ENCODE data around the gene LMAN2.
A peak's percentile ranks its signal among the peaks of the same experiment; 100 is the strongest.

LMAN2 gene

GRCh38 chr5:177325868-177326381, 25.5 kb downstream of the LMAN2 start:
- DNase-seq (ENCODE audit: low read depth) = no peak

DNA sequence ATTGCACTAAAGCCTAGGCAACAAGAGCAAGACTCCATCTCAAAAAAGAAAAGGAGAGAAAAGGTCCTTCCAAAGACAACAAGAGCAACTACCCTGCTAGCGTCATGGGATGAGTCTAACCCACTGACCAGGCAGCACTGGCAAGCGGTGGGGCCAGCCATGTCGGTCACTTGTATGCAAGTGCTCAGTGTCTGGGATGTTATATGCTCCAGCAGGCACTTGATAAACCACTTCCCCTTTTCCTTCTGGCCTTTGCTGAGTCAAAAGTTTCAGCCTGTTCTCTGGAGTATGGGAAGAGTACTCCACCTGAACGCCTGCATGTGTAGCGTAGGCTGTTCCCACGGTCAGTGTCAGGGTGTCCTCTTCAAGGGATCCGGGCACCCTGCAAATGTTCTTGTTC, 30.6 kb downstream of the LMAN2 start:
- no peak for DNase-seq (ENCODE audit: low read depth)

DNA sequence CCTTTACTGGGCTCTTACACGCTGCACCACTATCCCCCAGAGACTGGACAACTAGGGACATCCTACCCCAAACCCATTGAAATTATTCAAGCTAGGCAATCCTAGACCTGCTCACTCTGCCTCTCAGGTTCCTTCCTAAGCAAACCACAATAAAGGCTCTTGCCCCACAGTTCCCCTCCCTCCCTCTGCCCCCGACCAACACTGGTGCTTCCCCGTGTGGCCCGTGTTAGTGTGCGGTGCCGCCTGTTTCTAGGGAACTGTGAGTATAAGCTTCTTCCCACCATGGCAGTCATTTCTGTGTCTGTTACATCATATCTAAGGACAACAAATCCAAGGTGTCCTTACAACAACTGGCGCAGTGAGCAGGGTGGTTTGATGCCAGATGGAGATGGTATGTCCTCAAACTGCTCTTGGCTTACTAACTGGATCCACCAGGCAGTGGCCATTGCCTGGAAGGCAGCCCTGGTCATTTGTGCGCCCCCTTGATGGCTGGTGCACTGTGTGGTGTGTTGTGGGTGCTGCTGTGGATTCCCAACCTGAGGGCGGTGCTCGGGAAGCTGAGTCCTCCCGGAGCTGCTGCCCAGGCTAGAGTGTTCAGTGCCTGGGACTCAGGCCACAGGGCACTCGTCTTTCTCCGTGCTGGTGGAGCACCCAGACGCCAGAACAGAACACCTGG, 31.4 kb downstream of the LMAN2 start:
- DNase-seq (ENCODE audit: low read depth) = no peak

GRCh38 chr5:177317959-177318377, 33.5 kb downstream of the LMAN2 start:
- peak; percentile 58 for DNase-seq (ENCODE audit: low read depth)

GRCh38 chr5:177316005-177316404, 35.5 kb downstream of the LMAN2 start:
- no peak for DNase-seq (ENCODE audit: low read depth)

DNA sequence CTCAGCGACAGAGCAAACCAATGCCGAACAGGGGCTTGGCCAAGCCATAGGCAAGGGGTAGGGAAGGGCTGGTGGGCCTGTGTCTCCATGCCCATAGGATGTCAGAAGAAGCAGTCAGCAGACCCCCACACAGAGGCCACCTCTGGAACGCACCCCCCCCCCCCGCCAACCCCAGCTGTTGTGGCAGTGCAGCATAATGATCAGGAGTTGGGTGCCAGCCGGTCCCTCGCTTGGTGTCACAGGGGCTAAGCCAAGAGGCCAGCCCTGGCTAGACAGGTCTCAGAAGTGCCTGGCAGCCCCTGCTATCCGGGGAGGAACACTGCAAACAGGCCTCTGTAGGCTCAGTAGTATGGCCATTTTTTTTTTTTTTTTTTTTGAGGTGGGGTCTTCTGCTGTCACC, 36.1 kb downstream of the LMAN2 start:
- no peak for DNase-seq (ENCODE audit: low read depth)

DNA sequence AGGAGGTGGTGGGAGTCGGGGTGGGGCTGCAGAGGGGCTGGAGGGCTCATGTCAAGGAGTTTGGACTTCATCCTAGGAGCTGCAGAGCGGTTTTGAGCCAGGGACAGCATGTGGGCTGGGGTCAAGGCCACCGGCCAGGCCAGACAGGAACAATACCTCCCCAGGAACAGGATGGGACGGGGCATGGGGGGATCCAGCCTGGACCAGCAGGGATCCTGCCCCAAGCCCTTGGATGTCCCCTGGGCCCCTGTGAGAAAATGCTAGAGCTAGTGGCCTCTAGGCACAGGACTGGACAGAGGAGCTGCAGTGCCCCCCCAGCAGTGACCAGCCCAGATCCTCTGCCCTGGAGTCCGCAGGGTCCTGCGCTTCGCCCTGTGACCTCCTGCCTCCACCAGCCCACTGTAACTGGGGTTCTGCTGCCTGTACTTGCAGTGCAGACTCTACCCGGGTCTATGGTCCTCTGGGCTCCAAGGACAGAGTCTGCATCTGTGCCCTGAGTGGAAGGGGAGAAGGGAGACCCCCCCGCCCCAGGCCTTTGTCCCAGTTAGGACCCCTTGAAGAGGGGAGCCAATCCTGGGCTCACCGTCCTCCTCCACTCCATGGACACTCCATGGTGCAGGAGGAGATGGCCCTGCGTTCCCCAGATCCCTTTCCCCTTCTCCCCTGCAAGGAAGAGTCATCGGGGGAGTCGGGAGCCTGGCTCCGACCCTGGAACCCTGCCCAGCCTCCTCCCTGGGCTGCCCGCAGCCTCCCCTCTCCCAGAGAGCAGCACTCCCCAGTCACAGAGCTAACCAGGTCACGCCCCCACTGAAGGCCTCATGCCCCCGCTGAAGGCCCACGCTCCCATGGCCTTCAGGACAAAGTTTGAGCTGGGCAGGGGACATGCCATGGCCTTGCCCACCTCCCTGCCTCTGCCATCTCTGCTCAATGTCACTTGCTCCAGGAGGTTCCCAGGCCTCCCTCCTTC, 36.8 kb downstream of the LMAN2 start:
- DNase-seq (ENCODE audit: low read depth) = no peak

GRCh38 chr5:177313561-177314259, 37.8 kb downstream of the LMAN2 start:
- DNase-seq (ENCODE audit: low read depth) = no peak

- no peak for DNase-seq (ENCODE audit: low read depth)
These were observed 38.8 kb downstream of the LMAN2 start for GRCh38 chr5:177312649-177313181.

GRCh38 chr5:177311723-177312648, 39.5 kb downstream of the LMAN2 start, which contains the start of gene MXD3:
TSS of gene MXD3 (minus strand) at chr5:177311898. CDS start at chr5:177311830, 68 bp downstream.
- peak; percentile 87 for DNase-seq (ENCODE audit: low read depth)

GRCh38 chr5:177311392-177311722, 40.1 kb downstream of the LMAN2 start:
- DNase-seq (ENCODE audit: low read depth) = no peak

GRCh38 chr5:177310757-177311391, 40.6 kb downstream of the LMAN2 start:
- DNase-seq (ENCODE audit: low read depth) = no peak

- DNase-seq (ENCODE audit: low read depth) = no peak
These were observed 41.1 kb downstream of the LMAN2 start for GRCh38 chr5:177310332-177310731.

DNA sequence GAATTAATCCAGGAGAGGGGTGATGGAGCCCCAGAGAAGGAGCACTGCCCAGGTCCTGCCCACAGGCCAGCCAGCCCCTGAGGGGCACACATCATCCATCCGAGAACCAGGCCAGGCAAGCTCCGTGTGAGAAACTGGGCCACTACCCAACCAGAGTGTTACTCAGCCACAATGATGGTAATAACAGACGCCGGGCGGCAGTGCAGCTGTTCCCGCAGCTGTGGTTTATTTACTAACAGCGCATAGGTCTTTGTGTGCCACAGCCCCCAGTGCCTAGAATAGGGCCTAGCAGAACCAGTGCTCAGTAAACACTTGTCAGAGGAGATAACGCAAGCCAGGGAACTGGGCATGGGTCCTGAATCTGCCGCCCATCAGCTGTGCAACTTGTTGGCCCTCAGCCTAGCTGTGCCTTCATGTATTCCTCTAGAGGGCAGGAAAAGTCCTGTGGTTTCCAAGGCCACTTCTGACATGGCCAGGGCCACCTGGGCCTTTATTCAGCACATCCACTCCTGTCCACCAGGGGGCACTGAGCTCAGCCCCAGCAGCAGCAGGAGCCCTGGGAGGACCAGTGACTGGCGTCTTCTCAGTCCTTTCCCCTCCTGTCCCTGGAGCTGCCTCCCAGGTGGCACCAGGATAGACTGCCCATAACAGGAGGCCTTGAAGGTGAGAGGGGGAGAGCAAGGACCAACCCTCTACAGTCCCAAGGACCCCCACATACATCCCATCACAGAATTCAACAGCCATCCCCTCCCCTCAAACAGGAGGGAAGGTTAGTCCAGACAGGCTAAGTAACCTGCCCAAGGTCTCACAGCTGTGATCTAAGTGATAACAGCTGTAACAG, 41.9 kb downstream of the LMAN2 start:
- DNase-seq (ENCODE audit: low read depth) = peak; percentile 40

- no peak for DNase-seq (ENCODE audit: low read depth)
These were observed 42.7 kb downstream of the LMAN2 start for GRCh38 chr5:177308740-177309139.

- no peak for DNase-seq (ENCODE audit: low read depth)
These were observed 43.7 kb downstream of the LMAN2 start for GRCh38 chr5:177307544-177308363.

- DNase-seq (ENCODE audit: low read depth) = no peak
These were observed 44.6 kb downstream of the LMAN2 start for GRCh38 chr5:177306674-177307543.

Data from stimulated activated CD8-positive, alpha-beta memory T cell treated with anti-CD3 and anti-CD28 coated beads, Interleukin-15, amount 100 ng/mL, for 1 hour (primary cell).